Heart left ventricle (tissue), 13 donors: ENCODE results near the gene HLCS.

Experiments used
- POLR2A ChIP-seq, 2 donors: fragments of 450-650 bp; IDR thresholded peaks; one replicate each; pipeline ENCODE4 v1.6.1; 2017; ENCODE audit warnings: antibody characterized with exemption in 2 of 2, mild to moderate bottlenecking in 2 of 2, moderate library complexity in 2 of 2
- TF ChIP-seq, protein P1 (sequence below), 12 donors: fragments of 200-600 bp; sonication (generic) in 4 of 12; IDR thresholded peaks; one replicate each; pipeline versions ENCODE4 v1.5.0 to v1.8.0; 2018 to 2022; ENCODE audit warnings: antibody characterized with exemption in 12 of 12, mild to moderate bottlenecking in 5 of 12
- donor health status: ischemic (EF 13 %, LVEDD 7.1; RV severe dilation, severe dysfunction).
- donor health status: DM: no; HTN: yes; CAD: no.
- donor health status: DM: no; HTN: no; CAD: no.
- donor health status: ischemic (EF 25% LVEDD 6.9; RV normal size, moderate dysfunction).
- donor health status: ischemic (EF 25% LVEDD 5.7; RV mildly dilated, moderate dysfunction).
- donor health status: ischemic (EF 35%, LVEDD 5.7; RV mildly dilated, moderate dysfunction).
- donor health status: nonischemic (EF 11% LVEDD 7.7; RV severe dilation, severe dysfunction).
- donor health status: DM: yes; HTN: yes; CAD: no.
- donor health status: PGD.
- donor health status: ischemic (EF 29% LVEDD 5.4; RV normal size, mild dysfunction).
- donor health status: nonischemic (EF 23%, LVEDD 6.1; RV moderate dilation, normal function).

DNA sequence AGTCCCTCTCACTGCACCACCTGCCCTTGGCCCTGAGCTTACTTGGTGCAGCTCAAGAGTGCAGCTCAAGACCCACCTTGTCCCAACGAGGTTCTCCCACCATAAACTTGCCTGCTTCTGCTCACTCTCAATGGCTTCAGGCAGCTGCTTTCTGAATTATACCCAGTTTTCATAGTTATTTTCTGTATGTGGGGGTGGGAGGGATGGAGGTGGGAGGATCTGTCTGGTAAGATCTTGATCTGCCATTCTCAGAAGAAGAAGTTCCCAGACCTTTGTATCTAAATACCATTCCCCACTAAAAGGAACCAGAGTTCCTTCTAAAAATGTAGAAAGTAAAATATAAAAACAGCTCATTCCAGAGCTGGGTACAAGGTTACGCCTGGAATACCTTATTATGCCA, 156.0 kb downstream of the HLCS start:
- TF ChIP-seq, protein P1, sequence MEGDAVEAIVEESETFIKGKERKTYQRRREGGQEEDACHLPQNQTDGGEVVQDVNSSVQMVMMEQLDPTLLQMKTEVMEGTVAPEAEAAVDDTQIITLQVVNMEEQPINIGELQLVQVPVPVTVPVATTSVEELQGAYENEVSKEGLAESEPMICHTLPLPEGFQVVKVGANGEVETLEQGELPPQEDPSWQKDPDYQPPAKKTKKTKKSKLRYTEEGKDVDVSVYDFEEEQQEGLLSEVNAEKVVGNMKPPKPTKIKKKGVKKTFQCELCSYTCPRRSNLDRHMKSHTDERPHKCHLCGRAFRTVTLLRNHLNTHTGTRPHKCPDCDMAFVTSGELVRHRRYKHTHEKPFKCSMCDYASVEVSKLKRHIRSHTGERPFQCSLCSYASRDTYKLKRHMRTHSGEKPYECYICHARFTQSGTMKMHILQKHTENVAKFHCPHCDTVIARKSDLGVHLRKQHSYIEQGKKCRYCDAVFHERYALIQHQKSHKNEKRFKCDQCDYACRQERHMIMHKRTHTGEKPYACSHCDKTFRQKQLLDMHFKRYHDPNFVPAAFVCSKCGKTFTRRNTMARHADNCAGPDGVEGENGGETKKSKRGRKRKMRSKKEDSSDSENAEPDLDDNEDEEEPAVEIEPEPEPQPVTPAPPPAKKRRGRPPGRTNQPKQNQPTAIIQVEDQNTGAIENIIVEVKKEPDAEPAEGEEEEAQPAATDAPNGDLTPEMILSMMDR (IDR thresholded peaks at IDR 0.05) = no peak
- TF ChIP-seq POLR2A (IDR thresholded peaks at IDR 0.05) = no peak
